ENCODE results near the gene EXOC6.

DNA sequence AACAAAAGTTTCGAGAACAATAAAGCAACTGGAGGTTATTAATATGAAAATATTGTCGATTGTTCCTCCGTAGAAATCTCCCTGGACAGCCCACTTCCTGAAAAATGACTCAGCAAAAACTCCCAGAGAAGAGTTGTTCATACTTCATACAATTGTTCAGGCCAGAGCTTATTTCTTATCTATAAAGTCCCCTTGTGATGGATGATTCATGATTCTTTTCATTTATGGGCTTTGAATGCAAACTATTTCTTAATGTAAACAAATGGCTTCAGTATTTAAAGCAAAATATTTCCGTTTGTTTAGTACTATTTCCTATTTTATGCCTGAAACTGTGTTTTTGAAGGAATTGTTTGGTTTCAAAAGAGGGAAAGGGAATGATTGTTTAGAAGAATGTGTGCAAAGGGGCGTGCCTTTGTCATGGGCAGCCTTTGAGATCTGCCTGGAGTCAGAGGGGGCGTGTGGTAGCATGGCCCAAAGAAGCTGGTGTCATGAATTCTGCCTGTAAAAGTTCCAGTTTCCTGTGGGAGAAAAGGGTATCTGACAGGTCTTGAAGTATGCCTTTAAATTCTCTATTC is 26.2 kb upstream of the EXOC6 start:
- TF ChIP-seq POLR2A (IDR thresholded peaks at IDR 0.05) = no peak
- TF ChIP-seq, protein P1, sequence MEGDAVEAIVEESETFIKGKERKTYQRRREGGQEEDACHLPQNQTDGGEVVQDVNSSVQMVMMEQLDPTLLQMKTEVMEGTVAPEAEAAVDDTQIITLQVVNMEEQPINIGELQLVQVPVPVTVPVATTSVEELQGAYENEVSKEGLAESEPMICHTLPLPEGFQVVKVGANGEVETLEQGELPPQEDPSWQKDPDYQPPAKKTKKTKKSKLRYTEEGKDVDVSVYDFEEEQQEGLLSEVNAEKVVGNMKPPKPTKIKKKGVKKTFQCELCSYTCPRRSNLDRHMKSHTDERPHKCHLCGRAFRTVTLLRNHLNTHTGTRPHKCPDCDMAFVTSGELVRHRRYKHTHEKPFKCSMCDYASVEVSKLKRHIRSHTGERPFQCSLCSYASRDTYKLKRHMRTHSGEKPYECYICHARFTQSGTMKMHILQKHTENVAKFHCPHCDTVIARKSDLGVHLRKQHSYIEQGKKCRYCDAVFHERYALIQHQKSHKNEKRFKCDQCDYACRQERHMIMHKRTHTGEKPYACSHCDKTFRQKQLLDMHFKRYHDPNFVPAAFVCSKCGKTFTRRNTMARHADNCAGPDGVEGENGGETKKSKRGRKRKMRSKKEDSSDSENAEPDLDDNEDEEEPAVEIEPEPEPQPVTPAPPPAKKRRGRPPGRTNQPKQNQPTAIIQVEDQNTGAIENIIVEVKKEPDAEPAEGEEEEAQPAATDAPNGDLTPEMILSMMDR (IDR thresholded peaks at IDR 0.05) = no peak
